NT2/D1 (cell line): ENCODE data around the gene XYLT1.

ENCODE experiments used
- SUZ12 ChIP-seq: IDR thresholded peaks from 2 replicates; pipeline ENCODE4 v1.6.1; 2011; ENCODE audit not compliant: insufficient read length, insufficient read depth; ENCODE audit errors: extremely low read depth
- YY1 ChIP-seq: IDR thresholded peaks from 2 replicates; pipeline ENCODE4 v1.6.1; 2011; ENCODE audit not compliant: insufficient read length, insufficient read depth
- ZNF274 ChIP-seq: IDR thresholded peaks from 2 replicates; pipeline ENCODE4 v1.6.1; 2011; ENCODE audit warnings: mild to moderate bottlenecking, low read depth, low read length

DNA sequence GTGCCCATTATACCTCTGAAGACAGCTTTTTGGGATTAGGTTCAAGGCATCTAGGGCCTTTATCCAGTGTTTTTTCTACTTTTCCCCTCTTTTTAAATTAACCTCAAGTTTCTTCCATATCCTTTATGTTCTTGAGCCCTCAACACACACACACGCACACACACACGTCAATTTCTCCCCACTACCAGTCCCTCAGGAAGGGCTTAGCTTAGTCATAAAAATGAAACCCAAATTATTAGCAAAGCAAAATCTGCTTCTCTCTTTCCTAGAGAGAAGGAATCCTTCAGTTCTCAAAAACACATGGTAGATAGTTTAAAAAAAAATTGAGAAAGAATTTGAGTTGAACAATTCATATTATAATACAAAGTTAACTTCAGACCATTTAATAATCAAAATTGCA, 401.1 kb downstream of the XYLT1 start:
- TF ChIP-seq SUZ12 (no peak), ZNF274 (no peak), YY1 (no peak)
